ENCODE data around the gene C5orf15.
A peak's percentile ranks its signal among the peaks of the same experiment; 100 is the strongest.

C5orf15 gene

GRCh38 chr5:134003817-134004625 lies 35.6 kb upstream of the C5orf15 start:
- H3K27ac ChIP-seq (ENCODE audit: low read depth, low read length, poor library complexity, severe bottlenecking) = peak overlapping the region; percentile 8
- peak overlapping the region; percentile 68 for H3K4me3 ChIP-seq (ENCODE audit: low read depth, low read length, poor library complexity, severe bottlenecking)
- H3K9ac ChIP-seq (ENCODE audit: low read length) = peak overlapping the region; percentile 95
- H3K9me2 ChIP-seq (ENCODE audit: low read depth, low read length) = no peaks in the 10 kb centered on the region
- H3K79me2 ChIP-seq (ENCODE audit: insufficient read depth, low read length) = peaks cover 41% of the 10 kb centered on the region
- H3K4me2 ChIP-seq (ENCODE audit: low read length) = peak overlapping the region; percentile 83
- H2AFZ ChIP-seq (ENCODE audit: low read length) = no peak overlapping the region
- no peak for TF ChIP-seq EZH2 (IDR thresholded peaks at IDR 0.05; ENCODE audit: borderline replicate concordance, low read length)
- no peak for TF ChIP-seq CTCF (IDR thresholded peaks at IDR 0.05; ENCODE audit: low read length)
- H3K9me3 ChIP-seq (ENCODE audit: low read length) = no peaks in the 10 kb centered on the region
- H3K27me3 ChIP-seq (ENCODE audit: insufficient read depth, low read length) = no peaks in the 10 kb centered on the region
- peaks cover 46% of the 10 kb centered on the region for H3K4me1 ChIP-seq (ENCODE audit: insufficient read depth, low read length, severe bottlenecking)
- H3K36me3 ChIP-seq (ENCODE audit: insufficient read depth, low read length) = peaks cover 29% of the 10 kb centered on the region
- H3F3A ChIP-seq (ENCODE audit: insufficient read depth, low read length) = no peaks in the 10 kb centered on the region
- H4K20me1 ChIP-seq (ENCODE audit: insufficient read depth, low read length) = no peaks in the 10 kb centered on the region

DNA sequence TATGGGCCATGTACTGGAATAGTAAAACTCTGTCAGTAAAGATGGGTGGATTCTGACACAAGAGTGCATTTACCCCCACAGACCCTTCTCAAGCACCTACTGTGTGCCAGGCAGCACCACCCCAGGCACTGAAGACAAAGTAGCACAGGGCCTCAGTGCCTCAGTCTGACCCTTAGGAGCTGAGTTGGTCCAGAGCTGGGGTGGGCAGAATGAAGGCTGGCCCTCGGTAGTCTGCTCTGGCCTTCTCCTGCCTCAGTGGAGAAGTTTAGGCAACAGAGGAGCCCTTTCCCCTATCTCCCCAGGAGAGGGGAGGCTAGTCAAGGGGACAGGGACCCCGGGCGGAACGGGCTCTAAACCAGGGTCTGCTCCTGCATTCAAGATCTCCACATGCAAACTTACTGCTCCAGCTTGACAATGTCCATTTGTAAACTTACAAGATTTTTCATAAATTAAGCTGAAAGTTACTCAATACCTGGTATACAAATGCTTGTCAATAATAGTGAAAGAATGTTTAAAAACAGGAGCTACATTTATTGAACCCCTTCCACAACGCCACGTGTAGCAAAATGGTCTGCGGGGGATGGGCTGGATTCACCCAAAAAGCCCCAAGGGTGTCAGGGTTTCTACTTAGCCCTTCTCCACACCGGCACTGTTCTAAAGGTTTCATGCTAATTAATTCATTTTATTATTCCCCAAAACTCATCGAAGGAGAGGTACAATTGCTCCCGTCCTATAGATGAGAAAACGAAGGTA lies 34.8 kb upstream of the C5orf15 start:
- H3K9me2 ChIP-seq (ENCODE audit: low read depth, low read length) = no peaks in the 10 kb centered on the region
- peak overlapping the region; percentile 8 for H3K27ac ChIP-seq (ENCODE audit: low read depth, low read length, poor library complexity, severe bottlenecking)
- H3K4me3 ChIP-seq (ENCODE audit: low read depth, low read length, poor library complexity, severe bottlenecking) = peak overlapping the region; percentile 68
- H3K79me2 ChIP-seq (ENCODE audit: insufficient read depth, low read length) = peaks cover 45% of the 10 kb centered on the region
- H4K20me1 ChIP-seq (ENCODE audit: insufficient read depth, low read length) = no peaks in the 10 kb centered on the region
- H3K36me3 ChIP-seq (ENCODE audit: insufficient read depth, low read length) = peaks cover 29% of the 10 kb centered on the region
- peak overlapping the region; percentile 95 for H3K9ac ChIP-seq (ENCODE audit: low read length)
- TF ChIP-seq CTCF (IDR thresholded peaks at IDR 0.05; ENCODE audit: low read length) = no peak
- no peaks in the 10 kb centered on the region for H3K27me3 ChIP-seq (ENCODE audit: insufficient read depth, low read length)
- H3K9me3 ChIP-seq (ENCODE audit: low read length) = no peaks in the 10 kb centered on the region
- no peaks in the 10 kb centered on the region for H3F3A ChIP-seq (ENCODE audit: insufficient read depth, low read length)
- no peak overlapping the region for H2AFZ ChIP-seq (ENCODE audit: low read length)
- peak overlapping the region; percentile 83 for H3K4me2 ChIP-seq (ENCODE audit: low read length)
- peaks cover 51% of the 10 kb centered on the region for H3K4me1 ChIP-seq (ENCODE audit: insufficient read depth, low read length, severe bottlenecking)

DNA sequence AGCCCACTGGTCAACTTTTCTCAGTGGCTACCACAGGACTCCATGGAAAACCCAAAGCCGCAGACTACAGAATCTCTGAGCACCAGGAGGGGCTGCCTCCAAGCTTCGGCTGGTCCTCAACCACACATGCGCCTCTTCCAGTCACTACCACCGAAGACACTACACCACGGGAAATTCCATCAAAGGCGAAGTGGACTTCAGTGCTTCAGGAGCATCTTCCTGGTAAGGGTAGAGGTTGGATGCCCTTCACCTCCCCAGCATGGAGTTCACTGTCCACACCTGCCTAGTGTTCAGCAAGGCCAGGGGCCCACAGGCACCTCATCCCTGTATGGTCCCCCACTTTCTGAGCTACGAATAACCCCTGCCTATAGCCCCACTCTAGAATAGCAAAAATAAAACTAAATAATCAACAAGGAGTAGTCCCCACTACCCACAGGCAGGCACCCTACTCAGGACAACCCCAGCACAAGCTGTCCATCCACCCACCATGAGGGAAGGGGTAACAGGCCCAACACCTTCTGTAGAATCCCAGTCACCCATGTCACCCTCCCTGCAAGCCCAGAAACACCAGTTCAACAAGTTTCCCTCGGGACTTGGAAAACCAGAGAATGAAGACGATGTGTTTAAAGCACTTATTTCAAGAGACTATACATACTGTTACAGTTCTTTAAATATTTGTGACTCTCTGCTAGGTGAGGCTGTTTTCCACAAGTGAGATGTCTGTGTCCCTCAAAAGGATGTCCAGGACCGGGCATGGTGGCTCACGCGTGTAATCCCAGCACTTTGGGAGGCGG lies 33.7 kb upstream of the C5orf15 start:
- TF ChIP-seq CTCF (IDR thresholded peaks at IDR 0.05; ENCODE audit: low read length) = no peak
- TF ChIP-seq EZH2 (IDR thresholded peaks at IDR 0.05; ENCODE audit: borderline replicate concordance, low read length) = no peak
- no peak overlapping the region for H3K27ac ChIP-seq (ENCODE audit: low read depth, low read length, poor library complexity, severe bottlenecking)
- no peaks in the 10 kb centered on the region for H3K27me3 ChIP-seq (ENCODE audit: insufficient read depth, low read length)
- H4K20me1 ChIP-seq (ENCODE audit: insufficient read depth, low read length) = no peaks in the 10 kb centered on the region
- peaks cover 29% of the 10 kb centered on the region for H3K36me3 ChIP-seq (ENCODE audit: insufficient read depth, low read length)
- H3K4me2 ChIP-seq (ENCODE audit: low read length) = peak overlapping the region; percentile 83
- H3K9me3 ChIP-seq (ENCODE audit: low read length) = no peaks in the 10 kb centered on the region
- no peaks in the 10 kb centered on the region for H3K9me2 ChIP-seq (ENCODE audit: low read depth, low read length)
- peaks cover 50% of the 10 kb centered on the region for H3K79me2 ChIP-seq (ENCODE audit: insufficient read depth, low read length)
- no peak overlapping the region for H2AFZ ChIP-seq (ENCODE audit: low read length)
- peak overlapping the region; percentile 30; the same call in 1 of the 2 replicates for H3K9ac ChIP-seq (ENCODE audit: low read length)
- peak overlapping the region; percentile 68 for H3K4me3 ChIP-seq (ENCODE audit: low read depth, low read length, poor library complexity, severe bottlenecking)
- no peaks in the 10 kb centered on the region for H3F3A ChIP-seq (ENCODE audit: insufficient read depth, low read length)
- H3K4me1 ChIP-seq (ENCODE audit: insufficient read depth, low read length, severe bottlenecking) = peaks cover 54% of the 10 kb centered on the region

Data from OCI-LY1 (cell line).